Right lobe of liver (tissue), 4 donors: ENCODE results near the gene FAM89A.

Source experiments
- CTCF ChIP-seq, 4 donors: fragments of 200-600 bp in 3 of 4; fragments of 450-650 bp in 1 of 4; IDR thresholded peaks; one replicate each; pipeline versions ENCODE4 v1.5.1 to v1.8.0; 2016 to 2022; ENCODE audit warnings: antibody characterized with exemption in 4 of 4, mild to moderate bottlenecking in 2 of 4
- POLR2A ChIP-seq: fragments of 450-650 bp; IDR thresholded peaks from one replicate; pipeline ENCODE4 v1.6.1; 2017; ENCODE audit warnings: antibody characterized with exemption, mild to moderate bottlenecking
- donor health status: DM: no; HTN: no; CAD: no.
- donor health status: DM: no; HTN: no; CAD: no.
- donor health status: DM: no; HTN: yes; CAD: no.

- no peak for TF ChIP-seq CTCF (IDR thresholded peaks at IDR 0.05)
- TF ChIP-seq POLR2A = no peak
Measured at GRCh38 chr1:231040800-231041718, 1.0 kb upstream of the FAM89A start.
